Calu3 (cell line): ENCODE measurements around the gene SLC31A2. TPM values are rescaled to one million over a fixed set of nuclear protein-coding genes. Genes with fewer than 3 reads are reported as not detected.
"Not testable (repeated sequence)": the region's sequence is repeated elsewhere in the genome, so short reads cannot be mapped to it uniquely, and the experiment has no call there.

ENCODE experiments used
- BruUV-seq: library from RNA; stranded (reverse); fragments of 400-500 nt; replicated peaks from 2 replicates; lab custom pipeline; 2021; lab: Mats Ljungman, UMichigan
- CTCF ChIA-PET: fragments of 300-600 bp; sonication (Branson Sonifier 250); formaldehyde crosslinking; loops from one replicate; lab custom pipeline; 2022; ENCODE audit warnings: antibody characterized with exemption; lab: Charles Lee
- DNase-seq: peaks from one replicate; pipeline ENCODE4 v3.0.0; 2022
- H3K27ac Mint-ChIP-seq: one replicate; pipeline ENCODE4 v1.8.0; 2022; ENCODE audit warnings: mixed read lengths; ENCODE audit not compliant: unreplicated experiment
- H3K27me3 Mint-ChIP-seq: one replicate; pipeline ENCODE4 v1.8.0; 2022; ENCODE audit warnings: mixed read lengths; ENCODE audit not compliant: unreplicated experiment
- H3K36me3 Mint-ChIP-seq: one replicate; pipeline ENCODE4 v1.8.0; 2022; ENCODE audit warnings: mild to moderate bottlenecking, moderate library complexity, mixed read lengths; ENCODE audit not compliant: insufficient read depth, unreplicated experiment
- H3K4me1 Mint-ChIP-seq: one replicate; pipeline ENCODE4 v1.8.0; 2022; ENCODE audit warnings: mild to moderate bottlenecking, low read depth, mixed read lengths; ENCODE audit not compliant: unreplicated experiment
- H3K4me3 Mint-ChIP-seq: one replicate; pipeline ENCODE4 v1.8.0; 2022; ENCODE audit warnings: mild to moderate bottlenecking, low read depth, moderate library complexity, mixed read lengths; ENCODE audit not compliant: unreplicated experiment
- H3K9me3 Mint-ChIP-seq: one replicate; pipeline ENCODE4 v1.8.0; 2022; ENCODE audit warnings: low read depth, mixed read lengths; ENCODE audit not compliant: unreplicated experiment
- CTCF ChIP-seq: fragments of 200-600 bp; IDR thresholded peaks from one replicate; pipeline ENCODE4 v1.8.0; 2022; ENCODE audit warnings: antibody characterized with exemption; ENCODE audit not compliant: unreplicated experiment
- intact Hi-C: fragments of 100-400 bp; cut with micrococcal nuclease; formaldehyde crosslinking; loops from one replicate; pipeline ENCODE4 v1.10.0; 2022; ENCODE audit not compliant: unreplicated experiment
- total RNA-seq: library from RNA; stranded (reverse); gene quantifications from 2 replicates; pipeline ENCODE4 v1.2.3, GENCODE V29; 2022

Gene SLC31A2
- total RNA-seq, 1 experiment from 2014 or later = 1.8 TPM

GRCh38 chr9:113143432-113144227, 7.2 kb upstream of the SLC31A2 start:
- intact Hi-C loops = no loop called here
- Mint-ChIP-seq H3K27me3 (peaks cover 39% of the 10 kb centered on the region), H3K36me3 (no peaks in the 10 kb centered on the region), H3K4me1 (no peaks in the 10 kb centered on the region), H3K9me3 (no peaks in the 10 kb centered on the region), H3K27ac (no peak overlapping the region), H3K4me3 (no peak overlapping the region)
- no peak for DNase-seq
- TF ChIP-seq CTCF = no peak
- no TSS peak for BruUV-seq
- CTCF ChIA-PET = interaction anchor here (0.5 to 0.6 kb wide), 2 partner anchors 53 to 376 kb away, joined by 4 to 6 read pairs; no protein-coding TSS in a partner anchor

DNA sequence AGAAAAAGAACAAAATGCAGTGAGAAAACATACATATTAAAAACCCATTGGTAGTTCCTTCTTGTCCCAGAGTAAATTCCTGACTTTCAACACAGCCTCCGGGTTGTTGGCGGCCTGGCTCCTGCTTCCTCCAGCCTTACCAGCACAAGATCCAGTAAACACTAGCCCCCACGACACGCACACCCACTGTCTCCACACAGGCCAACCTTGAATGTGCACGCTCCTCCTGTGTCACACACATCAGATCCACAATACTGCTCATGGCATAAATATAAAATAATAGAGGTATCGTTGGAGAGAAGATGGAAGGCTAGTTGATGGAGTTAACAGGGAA, 2.5 kb upstream of the SLC31A2 start:
- BruUV-seq = no TSS peak
- H3K27me3 Mint-ChIP-seq = peaks cover 63% of the 10 kb centered on the region
- DNase-seq = no peak
- no peak for TF ChIP-seq CTCF
- H3K9me3 Mint-ChIP-seq = no peaks in the 10 kb centered on the region
- CTCF ChIA-PET = no interaction called here
- H3K36me3 Mint-ChIP-seq = peaks cover 15% of the 10 kb centered on the region
- H3K27ac Mint-ChIP-seq = no peak overlapping the region
- intact Hi-C loops = no loop called here
- H3K4me1 Mint-ChIP-seq = peaks cover 9% of the 10 kb centered on the region
- H3K4me3 Mint-ChIP-seq = no peak overlapping the region

DNA sequence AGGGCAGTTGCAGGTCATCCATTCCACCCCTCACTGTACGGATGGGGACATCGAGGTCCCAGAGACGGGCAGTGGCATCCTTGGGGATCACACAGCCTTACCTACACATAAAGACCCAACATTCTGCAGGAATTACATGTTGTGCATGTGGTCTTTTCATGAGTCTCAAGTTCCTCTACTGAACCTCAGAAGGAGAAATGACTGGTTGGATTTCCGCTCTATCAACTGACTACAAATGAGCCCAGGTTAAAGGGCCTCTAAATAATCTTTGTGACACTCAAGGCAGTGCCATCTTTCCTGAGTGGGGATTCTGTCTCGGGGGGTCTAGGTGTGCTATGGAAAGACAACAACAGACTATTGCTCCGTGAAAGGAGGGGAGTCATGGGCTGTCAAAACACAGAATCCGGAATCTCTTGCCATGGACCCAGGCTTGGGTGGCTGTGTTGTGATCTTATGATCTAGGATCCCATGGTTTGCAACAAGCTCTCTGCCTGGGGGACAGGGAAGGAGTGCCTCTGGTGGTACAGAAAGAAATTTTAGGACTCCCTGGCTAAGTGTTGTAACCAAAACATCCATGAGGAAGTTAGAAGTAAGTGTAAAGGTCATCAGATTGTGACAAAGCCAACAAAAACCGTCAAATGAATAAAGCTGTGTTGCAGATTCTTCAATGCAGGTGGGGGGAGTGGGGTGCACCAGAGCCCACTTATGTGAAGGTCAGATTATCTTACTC, 1.9 kb upstream of the SLC31A2 start:
- peaks cover 9% of the 10 kb centered on the region for H3K4me1 Mint-ChIP-seq
- no peak for TF ChIP-seq CTCF
- peaks cover 15% of the 10 kb centered on the region for H3K36me3 Mint-ChIP-seq
- intact Hi-C loops = no loop called here
- H3K27ac Mint-ChIP-seq = no peak overlapping the region
- CTCF ChIA-PET = no interaction called here
- no TSS peak for BruUV-seq
- H3K9me3 Mint-ChIP-seq = no peaks in the 10 kb centered on the region
- H3K4me3 Mint-ChIP-seq = no peak overlapping the region
- DNase-seq = no peak
- H3K27me3 Mint-ChIP-seq = peaks cover 59% of the 10 kb centered on the region

GRCh38 chr9:113149561-113149960, 1.2 kb upstream of the SLC31A2 start:
- intact Hi-C loops, H3K9me3 Mint-ChIP-seq, BruUV-seq, H3K4me3 Mint-ChIP-seq, H3K4me1 Mint-ChIP-seq, DNase-seq, H3K27ac Mint-ChIP-seq, CTCF ChIA-PET: not testable (repeated sequence)
- H3K27me3 Mint-ChIP-seq = peaks cover 53% of the 10 kb centered on the region
- peaks cover 15% of the 10 kb centered on the region for H3K36me3 Mint-ChIP-seq
